A549 (cell line): Measurements from ENCODE around the gene ZFP62.

Source experiments
- CTCF ChIP-seq: fragments of >200 bp; sonication (Bioruptor Twin); formaldehyde crosslinking; IDR thresholded peaks from 3 replicates; pipeline ENCODE4 v1.5.1; 2016
- ELK1 ChIP-seq: fragments of 150-350 bp; IDR thresholded peaks from 2 replicates; pipeline ENCODE4 v1.6.1; 2014; ENCODE audit warnings: low read depth, mild to moderate bottlenecking, low read length
- EP300 ChIP-seq, 2 experiments: fragments of >200 bp; sonication (Bioruptor Twin); formaldehyde crosslinking; IDR thresholded peaks; 2 replicates in 1 of 2; 3 replicates in 1 of 2; pipeline ENCODE4 v1.6.1; 2016 to 2017
- ESRRA ChIP-seq: fragments of 150-350 bp; IDR thresholded peaks from 2 replicates; pipeline ENCODE4 v1.6.1; 2014; ENCODE audit warnings: mild to moderate bottlenecking, low read length, borderline replicate concordance
- HOXA7 ChIP-seq: fragments of 250-450 bp; sonication (Bioruptor Pico); IDR thresholded peaks from 2 replicates; pipeline ENCODE4 v1.5.0; 2020; ENCODE audit warnings: mild to moderate bottlenecking, moderate library complexity
- KDM1A ChIP-seq: fragments of 200-600 bp; sonication (generic); IDR thresholded peaks from 2 replicates; pipeline ENCODE4 v1.6.1; 2016; ENCODE audit warnings: low read depth, mild to moderate bottlenecking
- MYC ChIP-seq: IDR thresholded peaks from 2 replicates; pipeline ENCODE4 v1.6.1; 2012; ENCODE audit warnings: mild to moderate bottlenecking, inconsistent platforms, low read length, improper control_type of control experiment, borderline replicate concordance
- PBX3 ChIP-seq: IDR thresholded peaks from 2 replicates; pipeline ENCODE4 v1.6.1; 2012
- POLR2A ChIP-seq: IDR thresholded peaks from 2 replicates; pipeline ENCODE4 v1.6.1; 2012; ENCODE audit warnings: mild to moderate bottlenecking, low read length
- REST ChIP-seq: fragments of 200-600 bp; sonication (generic); IDR thresholded peaks from 2 replicates; pipeline ENCODE4 v1.6.1; 2016; ENCODE audit warnings: antibody characterized with exemption, mild to moderate bottlenecking, moderate library complexity
- RNF2 ChIP-seq: fragments of 200-600 bp; sonication (generic); IDR thresholded peaks from 2 replicates; pipeline ENCODE4 v1.6.1; 2016; ENCODE audit warnings: low read depth, mild to moderate bottlenecking, antibody characterized with exemption, moderate library complexity, borderline replicate concordance
- SREBF2 ChIP-seq: fragments of 450-650 bp; IDR thresholded peaks from 2 replicates; pipeline ENCODE4 v1.6.1; 2014; ENCODE audit warnings: mild to moderate bottlenecking, moderate library complexity

GRCh38 chr5:180807654-180808414 is 53.2 kb downstream of the ZFP62 start:
- no peak for TF ChIP-seq MYC
- no peak for TF ChIP-seq CTCF
- no peak for TF ChIP-seq KDM1A
- no peak for TF ChIP-seq POLR2A
- no peak for TF ChIP-seq EP300 (IDR thresholded peaks at IDR 0.05)
- TF ChIP-seq ESRRA: no peak
- no peak for TF ChIP-seq REST
- TF ChIP-seq RNF2: no peak
- TF ChIP-seq HOXA7: no peak
- TF ChIP-seq PBX3: no peak
- TF ChIP-seq ELK1: no peak
- no peak for TF ChIP-seq SREBF2
